Measurements from ENCODE around the gene PLS1.
A peak's percentile ranks its signal among the peaks of the same experiment; 100 is the strongest.
"Not testable (repeated sequence)": the region's sequence is repeated elsewhere in the genome, so short reads cannot be mapped to it uniquely, and the experiment has no call there.

The PLS1 gene, protein sequence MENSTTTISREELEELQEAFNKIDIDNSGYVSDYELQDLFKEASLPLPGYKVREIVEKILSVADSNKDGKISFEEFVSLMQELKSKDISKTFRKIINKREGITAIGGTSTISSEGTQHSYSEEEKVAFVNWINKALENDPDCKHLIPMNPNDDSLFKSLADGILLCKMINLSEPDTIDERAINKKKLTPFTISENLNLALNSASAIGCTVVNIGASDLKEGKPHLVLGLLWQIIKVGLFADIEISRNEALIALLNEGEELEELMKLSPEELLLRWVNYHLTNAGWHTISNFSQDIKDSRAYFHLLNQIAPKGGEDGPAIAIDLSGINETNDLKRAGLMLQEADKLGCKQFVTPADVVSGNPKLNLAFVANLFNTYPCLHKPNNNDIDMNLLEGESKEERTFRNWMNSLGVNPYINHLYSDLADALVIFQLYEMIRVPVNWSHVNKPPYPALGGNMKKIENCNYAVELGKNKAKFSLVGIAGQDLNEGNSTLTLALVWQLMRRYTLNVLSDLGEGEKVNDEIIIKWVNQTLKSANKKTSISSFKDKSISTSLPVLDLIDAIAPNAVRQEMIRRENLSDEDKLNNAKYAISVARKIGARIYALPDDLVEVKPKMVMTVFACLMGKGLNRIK

DNA sequence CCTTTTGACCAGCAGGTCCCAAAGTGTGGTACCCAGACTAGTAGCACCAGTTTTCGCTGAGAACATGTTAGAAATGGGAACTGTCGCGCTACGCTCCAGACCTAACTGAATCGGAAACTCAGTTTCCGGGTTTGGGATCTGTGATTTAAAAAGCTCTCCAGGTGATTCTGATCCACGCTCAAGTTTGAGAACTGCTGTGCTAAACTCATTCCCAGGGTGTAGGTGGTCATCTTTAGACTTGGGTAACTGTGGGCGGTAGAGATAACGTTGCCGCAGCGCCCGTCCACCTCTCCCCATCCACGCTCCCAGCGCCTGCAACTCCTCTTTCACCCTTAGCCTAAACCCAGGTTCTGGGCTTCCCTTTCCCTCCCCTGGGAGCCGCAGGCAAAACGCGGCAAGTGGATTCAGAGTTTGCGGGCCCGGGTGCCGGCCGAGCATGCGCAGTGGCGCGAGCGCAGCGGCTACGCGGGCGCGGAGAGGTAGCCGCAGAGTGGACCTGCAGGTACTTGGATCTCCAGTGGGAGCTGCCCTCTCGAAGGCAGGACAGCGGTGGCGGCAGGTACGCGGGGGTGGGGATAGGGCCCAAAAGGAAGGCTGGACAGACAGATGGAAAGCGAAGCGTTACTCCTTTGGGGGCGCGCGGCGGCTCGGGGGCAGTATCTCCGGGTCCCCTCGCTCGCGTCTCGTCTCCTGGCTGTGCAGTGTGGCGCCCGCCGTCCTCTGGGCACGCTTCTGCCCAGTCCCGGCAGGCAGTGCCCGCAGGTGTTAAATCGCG, at the start of gene PLS1:
Gene PLS1, plus strand, starts transcription at position 443 of the 775 bp plus-strand sequence. CDS start 67,845 bp downstream, outside the sequence.
- peak; percentile 88 for DNase-seq (ENCODE audit: low spot score)

DNA sequence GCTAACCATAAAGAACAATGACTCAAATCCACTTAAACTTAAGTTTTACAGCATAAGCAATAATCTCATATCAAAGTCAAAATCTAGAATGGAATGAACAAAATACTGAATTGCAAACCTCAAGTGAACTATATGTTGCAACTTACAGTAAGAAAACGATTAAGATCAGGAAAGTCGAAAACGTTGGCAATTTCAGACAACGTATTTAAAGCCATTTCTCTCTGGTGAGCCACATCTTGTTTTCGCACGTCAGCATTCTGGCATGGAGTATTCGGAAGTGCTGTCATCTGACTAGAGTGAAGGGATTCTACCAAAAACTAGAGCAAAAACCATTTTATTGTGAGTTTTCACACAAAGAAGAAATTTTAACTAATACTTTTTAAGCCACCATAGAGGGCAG, 46.2 kb upstream of the PLS1 start:
- no peak for DNase-seq (ENCODE audit: low spot score)

DNA sequence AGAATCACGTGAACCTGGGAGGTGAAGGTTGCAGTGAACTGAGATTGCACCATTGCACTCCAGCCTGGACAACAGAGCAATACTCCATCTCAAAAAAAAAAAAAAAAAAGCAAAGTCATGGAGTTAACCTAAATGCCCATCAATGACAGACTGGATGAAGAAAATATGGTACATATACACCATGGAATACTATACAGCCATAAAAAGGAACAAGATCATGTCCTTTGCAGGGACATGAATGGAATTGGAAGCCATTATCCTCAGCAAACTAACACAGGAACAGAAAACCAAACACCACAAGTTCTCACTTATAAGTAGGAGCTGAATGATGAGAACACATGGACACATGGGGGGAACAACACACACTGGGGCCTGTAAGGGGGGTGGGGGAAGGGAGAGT, 43.6 kb upstream of the PLS1 start:
- not testable (repeated sequence) for DNase-seq (ENCODE audit: low spot score)

DNA sequence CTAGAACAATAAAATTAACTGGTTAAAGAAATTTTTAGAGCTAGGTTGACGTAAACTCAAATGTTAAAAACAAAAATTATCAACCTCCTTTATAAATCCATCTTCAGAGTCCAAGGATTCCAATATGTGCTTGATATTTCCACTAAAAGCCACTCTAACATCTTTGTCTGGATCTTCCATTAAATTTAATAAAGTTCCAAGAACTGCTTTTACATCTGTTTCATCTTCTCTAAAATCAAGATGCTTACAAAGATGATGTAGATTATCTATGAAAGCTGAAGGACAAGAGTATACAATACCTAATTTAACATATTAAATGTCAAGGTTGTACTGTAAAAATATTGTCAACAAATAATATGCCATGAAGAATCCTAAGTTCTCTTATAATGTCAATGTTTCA, 42.5 kb upstream of the PLS1 start:
- no peak for DNase-seq (ENCODE audit: low spot score)

DNA sequence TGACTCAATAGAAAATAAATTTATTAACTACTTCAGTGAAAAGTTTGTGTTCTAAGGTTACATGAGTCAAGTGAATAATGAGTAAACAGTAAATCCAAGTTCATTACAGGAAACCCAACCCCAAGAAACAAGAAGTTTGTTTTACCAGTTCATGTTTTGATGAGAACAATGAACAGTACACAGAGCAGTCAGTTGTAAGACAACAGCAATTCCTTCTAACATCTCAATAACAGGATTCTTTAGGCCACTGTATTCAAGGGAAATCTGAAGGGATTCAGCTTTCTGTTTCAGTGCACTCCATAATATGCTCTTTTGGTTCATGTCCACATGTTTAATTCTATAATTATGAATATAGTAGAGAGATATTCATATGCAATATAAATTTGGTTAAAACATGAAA, 36.1 kb upstream of the PLS1 start:
- DNase-seq (ENCODE audit: low spot score), result no peak

DNA sequence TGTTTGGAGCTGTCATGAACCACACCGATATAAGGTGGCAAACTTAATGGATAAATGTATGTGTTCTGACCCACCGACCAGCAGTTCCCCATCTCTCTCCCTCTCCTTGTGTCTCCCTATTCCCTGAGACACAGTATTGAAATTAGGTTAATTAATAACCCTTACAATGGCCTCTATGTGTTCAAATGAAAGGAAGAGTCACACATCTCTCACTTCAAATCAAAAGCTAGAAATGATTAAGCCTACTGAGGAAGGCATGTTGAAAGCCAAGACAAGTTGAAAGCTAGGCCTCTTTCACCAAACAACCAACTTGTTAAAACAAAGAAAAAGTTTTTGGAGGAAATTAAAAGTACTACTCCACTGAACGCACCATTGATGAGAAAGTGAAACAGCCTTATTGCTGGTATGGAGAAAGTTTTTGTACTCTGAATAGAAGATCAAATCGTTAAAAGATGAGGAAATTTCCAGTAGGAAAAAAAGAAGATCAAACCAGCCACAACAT, 32.6 kb upstream of the PLS1 start:
- DNase-seq (ENCODE audit: low spot score), result no peak

DNA sequence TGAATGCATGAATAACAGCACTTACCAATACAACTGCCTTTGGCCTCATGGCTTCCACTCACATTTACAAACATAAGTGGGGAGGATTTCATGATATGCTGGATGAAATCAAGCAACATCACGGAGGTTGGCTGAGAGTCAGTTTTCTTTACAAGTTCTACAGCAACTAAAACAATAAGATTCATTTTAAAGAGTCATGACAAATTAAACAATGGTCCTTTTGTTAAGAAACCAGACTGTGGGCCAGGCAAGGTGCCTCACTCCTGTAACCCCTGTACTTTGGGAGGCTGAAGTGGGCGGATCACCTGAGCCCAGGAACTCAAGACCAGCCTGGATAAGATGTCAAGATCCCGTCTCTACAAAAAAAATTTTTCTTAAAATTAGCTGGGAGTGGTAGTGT, 30.1 kb upstream of the PLS1 start:
- DNase-seq (ENCODE audit: low spot score), result no peak

DNA sequence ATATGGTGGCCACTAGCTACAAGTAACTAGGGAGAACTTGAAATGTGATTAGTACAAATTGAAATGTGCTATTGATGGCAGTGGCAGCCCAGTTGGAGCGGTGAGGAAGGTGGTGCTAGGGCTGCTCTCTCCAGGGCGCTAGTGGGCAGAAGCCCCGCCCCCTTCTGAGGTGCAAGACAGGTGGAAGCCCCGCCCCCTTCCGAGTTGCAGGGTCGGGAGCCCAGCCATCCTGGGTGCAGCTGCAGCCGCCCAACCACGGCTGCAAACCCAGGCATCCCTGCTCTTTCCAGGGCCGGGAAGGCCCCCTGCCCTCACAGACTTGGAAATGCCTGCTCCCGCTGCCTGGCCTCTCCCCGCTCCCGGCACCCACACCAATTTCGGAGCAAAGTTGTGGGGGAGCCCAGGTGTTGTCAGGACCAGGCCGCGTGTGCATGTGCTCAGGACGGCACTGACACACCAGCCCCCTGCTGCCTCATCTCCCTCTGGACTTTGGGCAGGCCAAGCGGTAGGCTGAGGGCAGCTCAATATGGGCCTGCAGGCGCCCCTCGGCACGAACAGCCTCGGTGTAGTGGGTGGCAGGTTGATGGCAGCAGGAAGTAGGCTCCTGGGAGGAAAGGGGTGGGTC, 27.7 kb upstream of the PLS1 start:
- DNase-seq (ENCODE audit: low spot score), result no peak

DNA sequence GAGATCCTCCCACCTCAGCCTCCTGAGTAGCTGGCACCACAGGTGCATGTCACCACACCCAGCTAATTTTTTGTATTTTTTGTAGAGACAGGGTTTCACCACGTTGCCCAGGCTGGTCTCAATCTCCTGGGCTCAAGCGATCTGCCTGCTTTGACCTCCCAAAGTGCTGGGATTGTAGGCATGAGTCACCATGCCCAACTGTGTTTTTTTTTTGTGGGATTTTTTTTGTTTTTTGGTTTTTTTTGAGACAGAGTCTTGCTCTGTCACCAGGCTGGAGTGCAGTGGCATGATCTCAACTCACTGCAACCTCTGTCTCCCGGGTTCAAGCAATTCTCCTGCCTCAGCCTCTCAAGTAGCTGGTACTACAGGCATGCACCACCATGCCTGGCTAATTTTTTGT, 26.8 kb upstream of the PLS1 start:
- not testable (repeated sequence) for DNase-seq (ENCODE audit: low spot score)

DNA sequence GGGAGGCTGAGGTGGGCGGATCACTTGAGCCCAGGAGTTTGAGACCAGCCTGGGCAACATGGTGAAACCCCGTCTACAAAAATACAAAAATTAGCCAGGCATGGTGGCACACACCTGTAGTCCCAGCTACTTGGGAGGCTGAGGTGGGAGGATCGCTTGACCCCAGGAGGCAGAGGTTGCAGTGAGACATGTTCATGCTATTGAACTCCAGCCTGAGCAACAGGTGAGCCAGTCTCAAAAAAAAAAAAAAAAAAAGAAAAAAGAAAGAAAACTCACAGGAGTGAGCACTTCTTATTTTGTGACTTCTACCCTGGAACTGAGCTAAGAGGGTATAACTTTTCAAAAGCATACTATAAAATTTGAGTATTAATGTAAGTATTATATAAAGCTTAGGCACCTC, 22.0 kb upstream of the PLS1 start:
- not testable (repeated sequence) for DNase-seq (ENCODE audit: low spot score)

DNA sequence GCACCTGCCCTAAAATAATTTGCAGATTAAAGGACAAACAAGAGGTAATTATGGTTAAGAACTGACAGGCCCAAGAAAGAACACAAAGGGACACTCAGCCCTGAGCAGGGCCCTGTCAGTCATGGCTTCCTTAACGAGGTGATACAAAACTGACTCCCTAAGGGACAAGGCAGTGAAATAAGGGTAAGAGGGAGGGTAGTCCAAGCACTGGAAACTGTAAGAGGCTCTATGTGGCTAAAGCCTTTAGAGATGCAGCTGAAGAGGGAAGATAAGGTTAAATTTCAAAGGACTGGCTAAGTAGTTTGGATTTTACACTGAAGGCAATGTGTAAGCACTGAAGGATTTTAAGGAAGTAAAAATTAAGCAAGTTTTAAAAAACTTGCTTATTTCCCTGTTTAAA, 21.5 kb upstream of the PLS1 start:
- DNase-seq (ENCODE audit: low spot score), result no peak

DNA sequence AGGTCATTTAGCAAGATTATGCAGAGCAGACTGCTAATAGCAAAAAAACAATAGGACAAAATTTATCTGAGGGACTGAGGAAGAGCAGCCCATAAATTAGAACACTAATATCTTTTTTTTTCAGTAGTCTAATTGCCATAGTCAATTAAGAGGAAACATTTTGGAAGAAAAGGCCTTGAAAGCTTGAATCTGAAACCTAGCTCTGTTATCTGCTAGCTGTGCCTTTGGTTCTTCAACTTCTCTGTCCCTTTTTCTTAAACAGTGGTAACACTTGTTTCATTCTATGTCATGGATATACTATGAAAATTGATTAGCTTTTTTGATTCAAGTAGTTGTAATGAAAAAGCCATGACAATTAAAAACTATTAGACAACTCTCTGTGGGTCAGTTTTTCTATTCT, 19.4 kb upstream of the PLS1 start:
- DNase-seq (ENCODE audit: low spot score), result no peak

DNA sequence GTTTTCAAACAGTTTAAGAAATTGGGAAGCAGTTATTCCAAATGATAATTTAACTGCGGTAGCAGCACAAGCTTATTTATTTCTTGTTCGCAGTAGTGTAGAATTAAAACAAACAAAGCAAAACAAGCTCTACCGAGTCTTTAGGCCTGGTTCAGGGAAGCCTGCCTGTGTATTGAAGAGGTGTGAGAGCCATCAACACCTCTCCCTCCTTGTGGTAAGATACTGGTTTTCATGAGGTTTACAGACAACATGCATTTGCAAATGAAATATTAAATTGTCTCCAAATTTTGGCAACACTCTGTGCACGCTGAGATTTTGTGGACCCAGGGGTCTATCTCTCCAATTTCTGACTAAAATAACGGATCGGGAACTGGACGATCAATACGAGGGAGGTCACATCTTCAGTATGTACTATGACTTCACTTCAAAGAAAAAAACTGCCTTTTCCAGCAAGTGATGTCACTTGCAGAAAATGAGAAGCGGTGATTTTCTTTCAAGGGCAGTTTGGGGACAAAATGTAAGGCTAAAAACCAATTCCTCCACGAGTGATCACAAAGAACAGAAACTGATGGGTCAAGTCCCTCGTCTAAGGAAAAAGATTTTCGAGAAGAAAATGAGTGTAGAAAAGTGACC, 18.4 kb upstream of the PLS1 start:
- no peak for DNase-seq (ENCODE audit: low spot score)

DNA sequence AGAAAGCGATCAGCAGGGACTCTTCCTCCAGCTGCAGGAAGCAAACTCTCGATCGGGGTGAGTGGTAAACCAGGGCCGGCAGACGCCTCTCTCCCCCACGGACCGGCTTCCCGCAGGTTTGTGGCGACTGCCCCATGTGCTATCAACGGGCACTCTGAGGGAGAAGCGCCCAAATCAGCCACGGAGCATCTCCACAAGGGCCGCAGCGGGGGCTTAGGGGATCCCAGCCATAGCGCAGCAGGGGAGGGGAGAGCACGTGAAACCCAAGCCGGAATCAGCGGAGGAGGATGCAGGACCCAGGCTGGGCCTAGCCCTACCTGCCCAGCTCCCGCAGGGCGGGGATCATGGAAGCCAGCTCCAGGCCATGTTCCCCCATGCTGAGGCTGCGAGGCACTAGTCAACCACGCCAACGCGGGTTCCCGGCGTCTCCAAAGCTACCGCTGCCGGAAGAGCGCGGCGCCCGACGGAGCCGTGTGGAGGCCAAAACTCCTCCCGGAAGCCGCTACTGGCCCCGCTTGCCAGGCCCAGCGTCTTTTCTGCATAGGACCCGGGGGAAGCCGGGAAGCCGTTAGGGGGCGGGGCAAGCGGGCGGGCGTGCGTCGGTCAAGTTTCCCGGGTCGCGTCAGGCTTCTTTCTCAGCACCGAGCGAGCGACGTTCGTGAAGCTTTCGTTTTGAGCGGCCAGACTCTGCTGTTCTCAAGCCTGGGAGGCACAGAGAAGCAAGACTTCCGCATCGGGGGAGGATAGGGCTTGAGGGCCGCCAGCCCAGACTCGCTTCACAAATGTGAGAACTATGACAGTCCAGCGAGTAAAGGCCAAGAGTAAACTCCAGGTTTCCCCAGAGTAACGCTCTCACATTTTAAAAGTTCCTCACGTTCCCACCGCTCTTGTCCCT, 17.6 kb upstream of the PLS1 start, which contains the start of gene ATR:
Gene ATR, minus strand, starts transcription at position 405 of the 895 bp plus-strand sequence. Its CDS starts 29 bp downstream, at position 376.
- DNase-seq (ENCODE audit: low spot score), result peak; percentile 87

DNA sequence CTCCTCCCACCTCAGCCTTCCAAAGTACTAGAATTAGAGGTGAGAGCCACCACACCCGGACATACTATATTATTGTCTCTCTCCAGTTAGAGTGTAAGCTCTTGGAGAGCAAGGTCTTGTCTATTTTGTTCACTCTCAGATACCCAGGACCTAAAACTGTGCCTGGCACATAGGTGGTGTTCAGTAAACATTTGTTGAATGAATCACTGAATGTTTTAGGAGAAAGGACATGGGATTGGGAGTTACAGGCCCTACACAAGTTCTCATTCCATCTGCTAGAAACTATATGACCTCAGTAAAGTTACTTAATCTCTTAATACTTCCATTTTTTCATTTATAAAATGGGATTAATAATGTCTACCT, 16.2 kb upstream of the PLS1 start:
- no peak for DNase-seq (ENCODE audit: low spot score)

DNA sequence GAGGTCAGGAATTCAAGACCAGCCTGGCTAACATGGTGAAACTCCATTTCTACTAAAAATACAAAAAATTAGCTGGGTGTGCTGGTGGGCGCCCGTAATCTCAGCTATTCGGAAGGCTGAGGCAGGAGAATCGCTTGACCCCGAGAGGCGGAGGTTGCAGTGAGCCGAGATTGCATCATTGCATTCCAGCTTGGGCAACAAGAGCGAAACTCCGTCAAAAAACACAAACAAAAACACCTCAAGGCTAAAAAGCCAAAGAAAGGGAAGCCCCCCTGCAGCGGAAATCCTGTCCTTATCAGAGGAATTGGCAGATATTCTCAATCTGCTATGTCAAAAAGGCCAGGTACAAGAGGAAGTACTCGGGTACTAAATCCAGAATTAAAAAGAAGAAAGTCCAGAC, 15.1 kb upstream of the PLS1 start:
- not testable (repeated sequence) for DNase-seq (ENCODE audit: low spot score)

DNA sequence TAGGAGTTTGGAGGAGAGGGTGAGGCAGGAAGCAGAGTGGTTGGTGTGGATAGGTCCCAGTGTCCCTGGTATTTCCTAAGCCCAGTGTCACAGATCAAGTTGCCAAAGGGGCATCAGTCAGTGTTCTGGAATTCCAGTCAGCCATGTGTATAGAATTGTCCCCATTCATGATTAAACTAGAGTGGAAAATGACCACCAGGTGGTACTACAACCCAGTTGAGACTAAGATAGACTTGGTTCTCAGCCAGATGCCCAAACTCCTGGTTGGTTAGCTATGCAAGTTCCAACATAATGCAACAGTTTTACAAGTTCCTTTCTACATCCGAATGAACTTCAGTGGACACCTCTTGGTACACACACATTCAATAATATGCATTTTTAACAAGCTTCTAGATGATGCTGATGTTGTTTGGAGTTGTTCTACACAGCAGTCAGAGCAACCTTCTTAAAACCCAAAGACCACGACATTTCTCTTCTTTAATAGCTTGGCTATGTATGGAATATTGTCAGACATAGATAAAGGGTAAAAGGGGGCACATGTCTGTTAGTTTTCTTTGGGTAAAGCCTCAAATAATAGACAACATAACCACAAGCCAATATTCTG, 9.3 kb upstream of the PLS1 start:
- DNase-seq (ENCODE audit: low spot score), result peak; percentile 61

DNA sequence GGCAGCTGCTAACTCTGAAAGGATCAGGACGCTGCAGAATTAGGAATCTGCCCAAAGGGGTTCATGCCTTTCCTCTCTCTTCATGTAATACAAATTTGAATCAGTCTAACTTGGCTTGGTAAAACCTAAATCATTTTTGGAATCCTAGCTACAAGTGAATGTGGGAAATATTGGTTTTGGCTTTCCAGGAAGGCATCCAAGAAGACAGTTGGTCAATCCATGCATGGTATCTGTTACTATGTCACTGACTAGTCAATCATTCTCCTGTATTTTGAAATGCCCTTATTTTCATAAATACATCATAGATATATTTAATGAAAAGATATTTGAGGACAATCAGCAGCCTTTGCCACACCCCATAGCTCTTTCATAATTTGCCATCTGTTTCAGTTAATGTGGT, 7.5 kb upstream of the PLS1 start:
- DNase-seq (ENCODE audit: low spot score), result no peak

DNA sequence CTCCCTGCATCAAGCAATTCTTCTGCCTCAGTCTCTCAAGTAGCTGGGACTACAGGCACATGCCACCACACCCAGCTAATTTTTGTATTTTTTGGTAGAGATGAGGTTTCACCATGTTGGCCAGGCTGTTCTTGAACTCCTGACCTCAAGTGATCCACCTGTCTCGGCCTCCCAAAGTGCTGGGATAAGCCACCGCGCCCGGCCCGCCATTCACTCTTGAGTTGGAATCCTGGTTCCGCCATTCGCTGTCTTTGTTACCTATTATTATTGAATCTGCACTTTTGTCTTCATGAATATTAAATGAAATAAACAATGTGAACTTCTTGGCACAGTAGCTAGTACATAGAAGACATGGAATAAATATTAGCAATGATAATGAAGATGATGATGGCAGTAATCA, 3.9 kb upstream of the PLS1 start:
- DNase-seq (ENCODE audit: low spot score), result not testable (repeated sequence)

DNA sequence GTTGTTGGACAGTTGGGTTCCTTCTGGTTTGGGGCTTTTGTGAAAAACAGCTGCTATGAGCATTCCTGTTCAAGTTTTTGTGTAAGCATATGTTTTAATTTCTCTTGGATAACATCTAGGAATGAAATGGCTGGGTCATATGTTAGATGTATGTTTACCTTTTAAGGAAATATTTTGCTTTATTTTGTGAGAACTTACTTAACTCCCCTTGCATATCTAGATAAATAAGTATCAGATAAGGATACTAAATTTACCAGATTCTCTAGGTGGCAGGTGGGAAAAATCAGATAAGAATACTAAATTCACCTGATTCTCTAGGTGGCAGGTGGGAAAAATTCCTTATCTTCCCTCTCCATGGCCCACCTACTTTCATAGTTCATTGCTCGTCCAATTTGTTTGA, 1.1 kb upstream of the PLS1 start:
- no peak for DNase-seq (ENCODE audit: low spot score)

Measured in hematopoietic multipotent progenitor cell treated with erythropoietin and hydrocortisone succinate and interleukin-3 and kit ligand, for 17 days (in vitro differentiated cells).